ENCODE measurements around the gene PDE1A. TPM values are rescaled to one million over a fixed set of nuclear protein-coding genes. Genes with fewer than 3 reads are reported as not detected.

Gene PDE1A
- polyA plus RNA-seq, 1 of the 3 experiments (the other 2 are of a cell fraction) = 0.08 TPM

GRCh38 chr2:182302174-182302573 is 124.7 kb downstream of the PDE1A start:
- Histone ChIP-seq H4K20me1 (ENCODE audit: insufficient read depth) (no peaks in the 10 kb centered on the region), H3K27ac (ENCODE audit: low read depth in 2 of 2, low read length in 1 of 2) (peak overlapping the region in 1 of 2 experiments; percentile 47; a peak in 3 of 4 replicates), H3K4me3 (ENCODE audit: low read depth in 2 of 2, low read length in 1 of 2) (no peak overlapping the region), H3K9ac (no peak overlapping the region), H3F3A (replicated peaks; ENCODE audit: insufficient read depth) (peaks cover 17% of the 10 kb centered on the region), H3K36me3 (replicated peaks in 1 of 2; ENCODE audit: control insufficient read depth in 1 of 2, insufficient read depth in 2 of 2, low read length in 1 of 2) (no peaks in the 10 kb centered on the region), H3K4me2 (peak overlapping the region; percentile 13; the same call in 1 of the 2 replicates), H3K9me3 (no peaks in the 10 kb centered on the region), H3K9me2 (no peaks in the 10 kb centered on the region), H3K27me3 (ENCODE audit: insufficient read depth) (no peaks in the 10 kb centered on the region), H2AFZ (ENCODE audit: low read depth) (no peak overlapping the region), H3K79me2 (ENCODE audit: insufficient read depth) (no peaks in the 10 kb centered on the region), H3K4me1 (ENCODE audit: control insufficient read depth in 1 of 2, insufficient read depth in 2 of 2, low read depth in 1 of 2, low read length in 1 of 2) (peaks cover 0 to 21% of the 10 kb centered on the region in 2 experiments; a peak in 2 of 4 replicates)
- DNase-seq = no peak
- ChIA-PET POLR2A (no interaction called here), CTCF (no interaction called here)
- 11% methylated on average over 3 of the region's 3 CpGs for WGBS (ENCODE audit: low lambda C conversion rate)
- TF ChIP-seq RXRA (IDR thresholded peaks at IDR 0.05; ENCODE audit: borderline replicate concordance, low read depth) = peak; percentile 32; the same call in 1 of the 2 replicates
- no peak for TF ChIP-seq GABPA (IDR thresholded peaks at IDR 0.05; ENCODE audit: low read depth)
- no peak; the same call in 1 of the 2 replicates for TF ChIP-seq RAD21 (IDR thresholded peaks at IDR 0.05; ENCODE audit: low read length)
- peak; percentile 72 for TF ChIP-seq PBX3 (IDR thresholded peaks at IDR 0.05)
- TF ChIP-seq ELF1 (IDR thresholded peaks at IDR 0.05) = no peak
- no peak for TF ChIP-seq CHD2 (IDR thresholded peaks at IDR 0.05; ENCODE audit: low read length, partially characterized antibody)
- no peak for TF ChIP-seq EZH2phosphoT487 (IDR thresholded peaks at IDR 0.05; ENCODE audit: borderline replicate concordance, low read depth)
- no peak for TF ChIP-seq FOXM1 (IDR thresholded peaks at IDR 0.05; ENCODE audit: low read depth)
- TF ChIP-seq EP300 (IDR thresholded peaks at IDR 0.05; ENCODE audit: borderline replicate concordance in 1 of 2, low read depth in 1 of 2, low read length in 1 of 2) = peak in 1 of 2 experiments; percentile 79; a peak in 1 of 4 replicates
- TF ChIP-seq NRF1 (IDR thresholded peaks at IDR 0.05; ENCODE audit: low read depth, low read length) = no peak
- TF ChIP-seq SIN3A (IDR thresholded peaks at IDR 0.05; ENCODE audit: borderline replicate concordance, low read depth, low read length) = no peak
- peak; percentile 84; the same call in 1 of the 2 replicates for TF ChIP-seq FOSL2 (IDR thresholded peaks at IDR 0.05; ENCODE audit: borderline replicate concordance, low read depth)
- TF ChIP-seq TEAD4 (IDR thresholded peaks at IDR 0.05; ENCODE audit: borderline replicate concordance, insufficient read depth) = peak; percentile 40; the same call in 1 of the 2 replicates
- no peak for TF ChIP-seq CTCF (IDR thresholded peaks at IDR 0.05)
- 0 out of 2 replicates have a peak, but pooled peaks have one; percentile 21 for TF ChIP-seq POLR2AphosphoS5 (IDR thresholded peaks at IDR 0.05; ENCODE audit: low read depth, low read length)
- TF ChIP-seq REST (IDR thresholded peaks at IDR 0.05; ENCODE audit: low read depth, low read length) = no peak
- peak; percentile 76 for TF ChIP-seq JUND (IDR thresholded peaks at IDR 0.05)
- TF ChIP-seq SMC3 (IDR thresholded peaks at IDR 0.05; ENCODE audit: low read depth, low read length) = no peak
- TF ChIP-seq FOXJ3 (CRISPR knock-in tag; IDR thresholded peaks at IDR 0.05) = no peak
- TF ChIP-seq YY1 (IDR thresholded peaks at IDR 0.05; ENCODE audit: low read depth) = no peak
- no peak for TF ChIP-seq MEF2A (IDR thresholded peaks at IDR 0.05; ENCODE audit: borderline replicate concordance, low read depth)
- TF ChIP-seq MXI1 (IDR thresholded peaks at IDR 0.05; ENCODE audit: low read depth, low read length) = no peak
- TF ChIP-seq MAX (IDR thresholded peaks at IDR 0.05; ENCODE audit: low read depth) = peak; percentile 63
- peak; percentile 83 for TF ChIP-seq NFIC (IDR thresholded peaks at IDR 0.05; ENCODE audit: borderline replicate concordance)
- peak; percentile 71 for TF ChIP-seq TCF12 (IDR thresholded peaks at IDR 0.05)

Data from SK-N-SH (cell line).